PC-3 (cell line): ENCODE results near the gene ARMH4.

ENCODE experiments used
- CTCF ChIP-seq: fragments of 300-600 bp; sonication (generic); conservative IDR thresholded peaks from 2 replicates; pipeline ENCODE4 v1.5.1; 2017; ENCODE audit warnings: antibody characterized with exemption, low read depth, mild to moderate bottlenecking, low read length
- EZH2 ChIP-seq: fragments of 300-600 bp; sonication (generic); IDR thresholded peaks from one replicate; pipeline ENCODE4 v1.6.1; 2017; ENCODE audit warnings: antibody characterized with exemption, mild to moderate bottlenecking, low read length; ENCODE audit not compliant: unreplicated experiment
- EZH2phosphoT487 ChIP-seq: fragments of 300-600 bp; sonication (generic); IDR thresholded peaks from 2 replicates; pipeline ENCODE4 v1.6.1; 2018; ENCODE audit warnings: mild to moderate bottlenecking, antibody characterized with exemption, low read length, borderline replicate concordance

GRCh38 chr14:58143106-58143505 is 8.9 kb downstream of the ARMH4 start:
- TF ChIP-seq CTCF (no peak), EZH2phosphoT487 (no peak), EZH2 (no peak)
